ENCODE data around the gene SPOCK1.

SPOCK1 gene

GRCh38 chr5:137333475-137333874 is 165.7 kb downstream of the SPOCK1 start:
- no peak overlapping the region for H3K4me3 ChIP-seq (ENCODE audit: low read depth, low read length)
- no peak for DNase-seq (ENCODE audit: low read depth)
- no peak for TF ChIP-seq CTCF (IDR thresholded peaks at IDR 0.05; ENCODE audit: control insufficient read depth, extremely low read depth, insufficient read depth)

GRCh38 chr5:137332296-137332695 is 166.8 kb downstream of the SPOCK1 start:
- DNase-seq (ENCODE audit: low read depth), result no peak
- TF ChIP-seq CTCF (IDR thresholded peaks at IDR 0.05; ENCODE audit: control insufficient read depth, extremely low read depth, insufficient read depth), result no peak
- no peak overlapping the region for H3K4me3 ChIP-seq (ENCODE audit: low read depth, low read length)

- H3K4me3 ChIP-seq (ENCODE audit: low read depth, low read length), result no peak overlapping the region
- TF ChIP-seq CTCF (IDR thresholded peaks at IDR 0.05; ENCODE audit: control insufficient read depth, extremely low read depth, insufficient read depth), result no peak
- DNase-seq (ENCODE audit: low read depth), result no peak
Observed at GRCh38 chr5:137329586-137330296, 169.4 kb downstream of the SPOCK1 start.

GRCh38 chr5:137328991-137329390 is 170.1 kb downstream of the SPOCK1 start:
- no peak overlapping the region for H3K4me3 ChIP-seq (ENCODE audit: low read depth, low read length)
- DNase-seq (ENCODE audit: low read depth), result no peak
- TF ChIP-seq CTCF (IDR thresholded peaks at IDR 0.05; ENCODE audit: control insufficient read depth, extremely low read depth, insufficient read depth), result no peak

- H3K4me3 ChIP-seq (ENCODE audit: low read depth, low read length), result no peak overlapping the region
- no peak for DNase-seq (ENCODE audit: low read depth)
- TF ChIP-seq CTCF (IDR thresholded peaks at IDR 0.05; ENCODE audit: control insufficient read depth, extremely low read depth, insufficient read depth), result no peak
Observed at GRCh38 chr5:137328463-137328862, 170.7 kb downstream of the SPOCK1 start.

GRCh38 chr5:137325721-137326120 is 173.4 kb downstream of the SPOCK1 start:
- no peak for DNase-seq (ENCODE audit: low read depth)
- TF ChIP-seq CTCF (IDR thresholded peaks at IDR 0.05; ENCODE audit: control insufficient read depth, extremely low read depth, insufficient read depth), result no peak
- no peak overlapping the region for H3K4me3 ChIP-seq (ENCODE audit: low read depth, low read length)
